Heart right ventricle (tissue), 16 donors: Measurements from ENCODE around the gene CAMK2A. TPM values are rescaled to one million over a fixed set of nuclear protein-coding genes. Genes with fewer than 3 reads are reported as not detected.

Experiments
- ATAC-seq, 8 donors: fragments of 200-7000 bp; cut with Tn5 transposase; one replicate each; pipeline ENCODE4 v1.9.1; 2020; ENCODE audit warnings: mild to moderate bottlenecking in 8 of 8, moderate library complexity in 8 of 8, moderate number of reproducible peaks in 1 of 8
- DNase-seq, 2 donors: peaks; one replicate each; pipeline ENCODE4 v3.0.0-alpha.2; 2020
- H3K27ac ChIP-seq, 10 donors: fragments of 200-600 bp; sonication (generic) in 2 of 10; one replicate each; pipeline versions ENCODE4 v1.5.0 to v1.8.0; 2020 to 2022; ENCODE audit warnings: mild to moderate bottlenecking in 3 of 10
- H3K27me3 ChIP-seq, 7 donors: fragments of 200-600 bp; one replicate each; pipeline ENCODE4 v1.8.0; 2021 to 2022; ENCODE audit warnings: mild to moderate bottlenecking in 2 of 7
- H3K36me3 ChIP-seq, 9 donors: fragments of 200-600 bp; sonication (generic) in 1 of 9; one replicate each; pipeline versions ENCODE4 v1.5.0 to v1.8.0; 2020 to 2022; ENCODE audit warnings: mild to moderate bottlenecking in 2 of 9
- H3K4me1 ChIP-seq, 9 donors: fragments of 200-600 bp; sonication (generic) in 1 of 9; one replicate each; pipeline versions ENCODE4 v1.5.0 to v1.8.0; 2020 to 2022; ENCODE audit warnings: mild to moderate bottlenecking in 4 of 9
- H3K4me3 ChIP-seq, 10 donors: fragments of 200-600 bp; sonication (generic) in 2 of 10; one replicate each; pipeline versions ENCODE4 v1.5.0 to v1.8.0; 2020 to 2022; ENCODE audit warnings: mild to moderate bottlenecking in 7 of 10, moderate library complexity in 2 of 10
- H3K9me3 ChIP-seq, 11 donors: fragments of 200-600 bp in 10 of 11; sonication (generic) in 2 of 11; one replicate each; pipeline versions ENCODE4 v1.5.0 to v1.8.0; 2013 to 2022; ENCODE audit warnings: mild to moderate bottlenecking in 2 of 11, control low read depth in 1 of 11, moderate library complexity in 1 of 11
- WGBS, 2 donors: extraction: QIAGEN DNeasy Blood & Tissue Kit; methylation state at CpG; one replicate each; pipeline ENCODE4 v1.1.7; 2013; ENCODE audit warnings: inconsistent platforms in 1 of 2; 5-methylcytosine and 5-hydroxymethylcytosine counted together
- intact Hi-C, 10 donors: fragments of 100-400 bp; cut with DNase I; formaldehyde crosslinking; loops; one replicate each; pipeline versions ENCODE4 v1.11.1 to v1.14.2; 2022
- polyA plus RNA-seq, 2 donors: library from polyadenylated mRNA; stranded (reverse); fragments of 200-250 nt; gene quantifications; one replicate each; pipeline ENCODE4 v1.2.3, GENCODE V29; 2013
- total RNA-seq, 10 donors: library from RNA; stranded (reverse); fragmentation: NEBNext Ultra II Directional in 3 of 10; extraction: Animal tissue kit (Norgen Biotek cat#: 25700) in 3 of 10; gene quantifications; one replicate each; pipeline versions ENCODE4 v1.2.1 to v1.2.4, GENCODE V29; 2021 to 2023
- TF ChIP-seq, protein P1 (sequence below), 9 donors: fragments of 200-600 bp; sonication (generic) in 2 of 9; IDR thresholded peaks; one replicate each; pipeline versions ENCODE4 v1.5.0 to v1.8.0; 2021 to 2022; ENCODE audit warnings: antibody characterized with exemption in 9 of 9, mild to moderate bottlenecking in 5 of 9, moderate library complexity in 1 of 9
- donor health status: Arrhythmogenic right ventricular cardiomyopathy.
- donor health status: ischemic (EF 13 %, LVEDD 7.1; RV severe dilation, severe dysfunction).
- donor health status: healthy with polysubstance abuse.
- donor health status: DM: no; HTN: yes; CAD: no.
- donor health status: DM: no; HTN: no; CAD: no.
- donor health status: ischemic (EF 25% LVEDD 6.9; RV normal size, moderate dysfunction).
- donor health status: ischemic (EF 25% LVEDD 5.7; RV mildly dilated, moderate dysfunction).
- donor health status: healthy.
- donor health status: DM: yes; HTN: yes; CAD: no.
- donor health status: Ischemic cardiomyopathy.
- donor health status: ischemic (EF 35%, LVEDD 5.7; RV mildly dilated, moderate dysfunction).
- donor health status: nonischemic (EF 11% LVEDD 7.7; RV severe dilation, severe dysfunction).
- donor health status: DM: yes; HTN: yes; CAD: no.
- donor health status: PGD.
- donor health status: ischemic (EF 29% LVEDD 5.4; RV normal size, mild dysfunction).
- donor health status: nonischemic (EF 23%, LVEDD 6.1; RV moderate dilation, normal function).

The CAMK2A gene
- total and polyA plus RNA-seq, 12 donors: 1.2 to 25.7 (median 17.9) TPM

DNA sequence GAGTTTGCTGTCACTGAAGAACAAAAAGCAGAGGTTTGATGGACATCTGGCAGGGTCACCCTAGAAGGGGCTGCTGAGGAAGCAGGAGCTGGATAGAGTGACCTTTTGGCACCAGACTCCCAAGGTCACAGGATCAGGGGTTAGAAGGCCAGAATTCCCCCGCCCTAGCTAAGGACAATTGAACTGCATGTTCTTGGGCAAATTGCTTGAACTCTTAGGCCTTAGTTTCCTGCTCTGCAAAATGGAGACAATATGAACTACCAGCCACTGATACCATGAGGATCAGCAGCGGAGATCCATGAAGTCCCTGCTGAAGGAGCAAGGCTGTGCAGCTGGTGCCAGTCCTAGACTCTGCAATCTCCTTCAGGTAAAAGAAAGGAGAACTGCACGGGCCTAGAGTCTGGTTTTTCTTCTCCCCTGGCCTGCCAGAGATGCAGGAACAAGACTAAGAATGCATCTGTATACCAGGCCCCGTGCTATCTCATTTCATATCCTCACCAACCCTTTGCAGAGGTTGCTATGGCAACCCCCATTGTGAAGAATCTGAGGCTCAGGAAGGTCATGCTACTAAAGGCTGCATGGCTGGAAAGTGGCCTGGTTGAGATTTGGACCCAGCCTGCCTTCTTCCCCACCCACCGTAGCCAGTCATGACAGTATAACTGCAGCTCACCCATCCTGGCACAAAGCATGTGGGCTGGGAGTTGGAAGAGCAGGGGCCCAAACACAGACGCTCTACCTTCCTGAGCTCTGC lies 33.7 kb downstream of the CAMK2A start:
- Histone ChIP-seq H3K4me3 (no peak overlapping the region), H3K9me3 (no peaks in the 10 kb centered on the region), H3K4me1 (peaks cover 0 to 8% (median 0%) of the 10 kb centered on the region in 9 donors), H3K27ac (no peak overlapping the region), H3K36me3 (no peaks in the 10 kb centered on the region), H3K27me3 (no peaks in the 10 kb centered on the region)
- 79% methylated on average over 6 of the region's 6 CpGs for WGBS, 2 donors
- intact Hi-C loops: no loop called here
- ATAC-seq (peak in 1 of 8 donors; percentile 15), DNase-seq (no peak)
- TF ChIP-seq, protein P1, sequence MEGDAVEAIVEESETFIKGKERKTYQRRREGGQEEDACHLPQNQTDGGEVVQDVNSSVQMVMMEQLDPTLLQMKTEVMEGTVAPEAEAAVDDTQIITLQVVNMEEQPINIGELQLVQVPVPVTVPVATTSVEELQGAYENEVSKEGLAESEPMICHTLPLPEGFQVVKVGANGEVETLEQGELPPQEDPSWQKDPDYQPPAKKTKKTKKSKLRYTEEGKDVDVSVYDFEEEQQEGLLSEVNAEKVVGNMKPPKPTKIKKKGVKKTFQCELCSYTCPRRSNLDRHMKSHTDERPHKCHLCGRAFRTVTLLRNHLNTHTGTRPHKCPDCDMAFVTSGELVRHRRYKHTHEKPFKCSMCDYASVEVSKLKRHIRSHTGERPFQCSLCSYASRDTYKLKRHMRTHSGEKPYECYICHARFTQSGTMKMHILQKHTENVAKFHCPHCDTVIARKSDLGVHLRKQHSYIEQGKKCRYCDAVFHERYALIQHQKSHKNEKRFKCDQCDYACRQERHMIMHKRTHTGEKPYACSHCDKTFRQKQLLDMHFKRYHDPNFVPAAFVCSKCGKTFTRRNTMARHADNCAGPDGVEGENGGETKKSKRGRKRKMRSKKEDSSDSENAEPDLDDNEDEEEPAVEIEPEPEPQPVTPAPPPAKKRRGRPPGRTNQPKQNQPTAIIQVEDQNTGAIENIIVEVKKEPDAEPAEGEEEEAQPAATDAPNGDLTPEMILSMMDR (IDR thresholded peaks at IDR 0.05): no peak

DNA sequence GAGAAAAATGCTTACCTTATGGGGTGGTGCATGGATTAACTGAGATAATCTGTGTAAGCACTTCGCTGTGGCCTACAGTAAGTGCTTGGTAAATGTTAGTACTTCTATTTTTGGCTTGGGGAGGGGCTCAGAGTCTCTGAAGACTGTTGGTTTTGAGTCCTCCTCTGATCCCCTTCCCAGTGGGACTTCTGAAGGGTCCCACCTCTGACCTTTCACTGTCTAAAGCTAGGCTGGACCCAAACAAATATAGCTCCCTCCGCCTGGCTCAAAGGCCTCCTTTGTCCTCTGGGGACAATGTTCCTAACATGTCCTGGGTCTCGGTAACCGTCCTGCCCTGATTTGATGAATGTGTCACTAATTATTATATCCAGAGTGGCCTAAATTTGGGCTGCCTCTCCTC lies 34.8 kb downstream of the CAMK2A start:
- H3K27ac ChIP-seq: no peak overlapping the region
- no peak overlapping the region for H3K4me3 ChIP-seq
- H3K36me3 ChIP-seq: no peaks in the 10 kb centered on the region
- H3K4me1 ChIP-seq: peaks cover 0 to 8% (median 0%) of the 10 kb centered on the region in 9 donors
- ATAC-seq (peak in 5 of 8 donors; percentile 21 to 53 (median 50)), DNase-seq (peak in 1 of 2 donors; percentile 31)
- no peaks in the 10 kb centered on the region for H3K9me3 ChIP-seq
- intact Hi-C loops: no loop called here
- H3K27me3 ChIP-seq: no peaks in the 10 kb centered on the region
- TF ChIP-seq, protein P1 (IDR thresholded peaks at IDR 0.05): no peak
- 72 to 86% methylated on average over 4 of the region's 4 CpGs for WGBS, 2 donors

- DNase-seq: no peak
- no peak for ATAC-seq
- no peak overlapping the region for H3K4me3 ChIP-seq
- no peaks in the 10 kb centered on the region for H3K36me3 ChIP-seq
- H3K4me1 ChIP-seq: peaks cover 0 to 8% (median 0%) of the 10 kb centered on the region in 9 donors
- TF ChIP-seq, protein P1 (IDR thresholded peaks at IDR 0.05): no peak
- H3K27me3 ChIP-seq: no peaks in the 10 kb centered on the region
- intact Hi-C loops: no loop called here
- no peaks in the 10 kb centered on the region for H3K9me3 ChIP-seq
- no peak overlapping the region for H3K27ac ChIP-seq
- WGBS, 2 donors: 73 to 76% methylated on average over 7 of the region's 7 CpGs
These were observed 35.2 kb downstream of the CAMK2A start for GRCh38 chr5:150254363-150254762.

DNA sequence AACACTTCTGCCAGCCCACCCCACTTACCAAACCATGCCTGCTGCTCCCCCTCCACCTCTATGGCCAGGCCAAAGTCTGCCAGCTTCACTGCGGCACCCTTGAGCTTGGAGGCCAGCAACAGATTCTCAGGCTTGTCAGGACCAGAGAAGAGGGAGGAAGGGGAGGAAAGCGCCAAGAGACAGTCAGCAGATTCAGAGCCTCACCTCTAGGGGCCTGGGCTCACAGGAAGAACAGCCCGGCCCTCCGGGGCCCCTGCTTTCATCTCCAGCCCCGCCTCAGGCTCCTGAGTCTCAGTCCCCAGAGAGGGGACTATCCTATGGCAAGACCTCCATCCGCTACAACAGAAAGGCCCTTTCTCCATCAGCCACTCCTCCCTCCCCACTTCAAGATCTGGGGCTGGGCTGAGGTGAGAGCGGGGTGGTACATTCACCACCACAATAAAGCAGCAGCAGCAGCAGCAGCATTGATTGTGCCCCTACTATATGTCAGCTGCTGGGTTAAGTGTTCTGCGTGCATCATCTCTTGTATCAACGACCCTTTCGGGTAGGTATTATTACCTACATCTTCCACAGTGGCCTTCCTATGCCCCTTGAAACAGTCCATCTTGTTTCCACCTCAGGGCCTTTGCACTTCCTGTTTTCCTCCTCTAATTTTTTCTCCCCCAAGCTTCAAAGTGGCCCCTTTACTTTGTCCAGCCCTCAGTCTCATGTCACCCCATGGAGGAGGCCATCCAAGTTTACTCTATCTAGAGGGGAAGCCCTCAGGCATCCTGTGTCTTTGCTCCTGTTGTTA lies 36.0 kb downstream of the CAMK2A start:
- intact Hi-C loops: no loop called here
- DNase-seq (no peak), ATAC-seq (no peak)
- TF ChIP-seq, protein P1 (IDR thresholded peaks at IDR 0.05): no peak
- 91 to 94% methylated on average over 10 of the region's 10 CpGs for WGBS, 2 donors
- no peaks in the 10 kb centered on the region for H3K9me3 ChIP-seq
- peaks cover 0 to 8% (median 0%) of the 10 kb centered on the region in 9 donors for H3K4me1 ChIP-seq
- no peak overlapping the region for H3K27ac ChIP-seq
- no peak overlapping the region for H3K4me3 ChIP-seq
- H3K27me3 ChIP-seq: no peaks in the 10 kb centered on the region
- no peaks in the 10 kb centered on the region for H3K36me3 ChIP-seq
